A549 (cell line): ENCODE measurements around the gene PAPPA2.

Experiments
- CTCF ChIP-seq: fragments of >200 bp; sonication (Bioruptor Twin); formaldehyde crosslinking; IDR thresholded peaks from 3 replicates; pipeline ENCODE4 v1.5.1; 2016
- ELK1 ChIP-seq: fragments of 150-350 bp; IDR thresholded peaks from 2 replicates; pipeline ENCODE4 v1.6.1; 2014; ENCODE audit warnings: low read depth, mild to moderate bottlenecking, low read length
- EP300 ChIP-seq, 2 experiments: fragments of >200 bp; sonication (Bioruptor Twin); formaldehyde crosslinking; IDR thresholded peaks; 2 replicates in 1 of 2; 3 replicates in 1 of 2; pipeline ENCODE4 v1.6.1; 2016 to 2017
- HDAC2 ChIP-seq: fragments of 200-600 bp; sonication (generic); IDR thresholded peaks from 2 replicates; pipeline ENCODE4 v1.6.1; 2016
- HMGXB4 ChIP-seq: fragments of 250-450 bp; sonication (Bioruptor Pico); IDR thresholded peaks from 2 replicates; pipeline ENCODE4 v1.5.0; 2021; ENCODE audit warnings: mild to moderate bottlenecking, moderate library complexity, borderline replicate concordance
- HOXA7 ChIP-seq: fragments of 250-450 bp; sonication (Bioruptor Pico); IDR thresholded peaks from 2 replicates; pipeline ENCODE4 v1.5.0; 2020; ENCODE audit warnings: mild to moderate bottlenecking, moderate library complexity
- MAX ChIP-seq: IDR thresholded peaks from 2 replicates; pipeline ENCODE4 v1.6.1; 2012
- POLR2A ChIP-seq: IDR thresholded peaks from 2 replicates; pipeline ENCODE4 v1.6.1; 2012; ENCODE audit warnings: mild to moderate bottlenecking, low read length
- USF2 ChIP-seq: fragments of 450-650 bp; IDR thresholded peaks from 2 replicates; pipeline ENCODE4 v1.6.1; 2014; ENCODE audit warnings: antibody characterized with exemption

GRCh38 chr1:176720838-176721237 lies 257.9 kb downstream of the PAPPA2 start:
- no peak for TF ChIP-seq CTCF
- no peak for TF ChIP-seq HOXA7
- TF ChIP-seq USF2 = no peak
- no peak for TF ChIP-seq POLR2A
- TF ChIP-seq MAX = no peak
- no peak for TF ChIP-seq ELK1
- TF ChIP-seq HMGXB4 (CRISPR knock-in tag) = no peak
- no peak for TF ChIP-seq HDAC2
- TF ChIP-seq EP300 (IDR thresholded peaks at IDR 0.05) = no peak
